ENCODE results near the gene HEXD. TPM values are rescaled to one million over a fixed set of nuclear protein-coding genes. Genes with fewer than 3 reads are reported as not detected.
A peak's percentile ranks its signal among the peaks of the same experiment; 100 is the strongest.

HEXD gene
- total and polyA plus RNA-seq, 10 of the 15 experiments (the other 5 are each of a cell fraction or from before 2014, with no cell fraction given), result 1.6 to 24.2 (median 7.0) TPM

- TF ChIP-seq ZBTB4 (CRISPR knock-in tag; IDR thresholded peaks at IDR 0.05), result no peak
- no peak; the same call in 1 of the 2 replicates for TF ChIP-seq NKRF (conservative IDR thresholded peaks at IDR 0.05)
- TF ChIP-seq SUPT20H (IDR thresholded peaks at IDR 0.05; ENCODE audit: borderline replicate concordance, control insufficient read depth, low read depth, low read length), result no peak
- TF ChIP-seq SRF (IDR thresholded peaks at IDR 0.05; ENCODE audit: low read depth in 2 of 2, low read length in 2 of 2), result peak in 1 of 2 experiments; percentile 53; a peak in 1 of 4 replicates
- peak; percentile 56; the same call in 1 of the 2 replicates for TF ChIP-seq CBFB (IDR thresholded peaks at IDR 0.05; ENCODE audit: low read depth)
- no peak for TF ChIP-seq BCL3 (IDR thresholded peaks at IDR 0.05; ENCODE audit: borderline replicate concordance, insufficient read depth, low read depth, low read length, poor library complexity, severe bottlenecking)
- peak in 1 of 2 experiments; percentile 94; a peak in 2 of 4 replicates for TF ChIP-seq ETV6 (conservative IDR thresholded peaks at IDR 0.05 in 1 of 2, IDR thresholded peaks at IDR 0.05 in 1 of 2; ENCODE audit: borderline replicate concordance in 1 of 2, low read depth in 1 of 2)
- TF ChIP-seq EED (IDR thresholded peaks at IDR 0.05; ENCODE audit: low read depth), result peak; percentile 72
- TF ChIP-seq BMI1 (IDR thresholded peaks at IDR 0.05; ENCODE audit: borderline replicate concordance), result no peak
- TF ChIP-seq SMC3 (IDR thresholded peaks at IDR 0.05; ENCODE audit: borderline replicate concordance, low read length), result no peak
- TF ChIP-seq SIN3A (IDR thresholded peaks at IDR 0.05; ENCODE audit: low read depth, low read length), result no peak
- TF ChIP-seq HDAC6 (IDR thresholded peaks at IDR 0.05; ENCODE audit: unreplicated experiment), result no peak
- no peak for TF ChIP-seq STAT1 (conservative IDR thresholded peaks at IDR 0.05)
- TF ChIP-seq CBX3 (IDR thresholded peaks at IDR 0.05; ENCODE audit: borderline replicate concordance, low read depth), result no peak
- no peak for TF ChIP-seq CHD4 (IDR thresholded peaks at IDR 0.05)
- no peak for TF ChIP-seq RCOR1 (conservative IDR thresholded peaks at IDR 0.05; ENCODE audit: low read depth, low read length)
- no peak for TF ChIP-seq SUZ12 (IDR thresholded peaks at IDR 0.05; ENCODE audit: unreplicated experiment)
- peak; percentile 73 for TF ChIP-seq SKIL (IDR thresholded peaks at IDR 0.05; ENCODE audit: low read depth, poor library complexity, severe bottlenecking)
- peak; percentile 59; the same call in 1 of the 2 replicates for TF ChIP-seq CHD2 (IDR thresholded peaks at IDR 0.05; ENCODE audit: borderline replicate concordance, low read depth, low read length)
- no peak for TF ChIP-seq ZZZ3 (IDR thresholded peaks at IDR 0.05; ENCODE audit: control insufficient read depth, insufficient read length, low read depth)
- TF ChIP-seq TCF12 (IDR thresholded peaks at IDR 0.05; ENCODE audit: low read depth, low read length), result peak; percentile 97
Measured at GRCh38 chr17:82449131-82449882, 31.2 kb downstream of the HEXD start (continued).

All from GM12878 (cell line).